ENCODE measurements around the gene ITGB3. TPM values are rescaled to one million over a fixed set of nuclear protein-coding genes. Genes with fewer than 3 reads are reported as not detected.

The ITGB3 gene
- total and polyA plus RNA-seq, 9 donors = 1.7 to 9.4 (median 2.9) TPM

DNA sequence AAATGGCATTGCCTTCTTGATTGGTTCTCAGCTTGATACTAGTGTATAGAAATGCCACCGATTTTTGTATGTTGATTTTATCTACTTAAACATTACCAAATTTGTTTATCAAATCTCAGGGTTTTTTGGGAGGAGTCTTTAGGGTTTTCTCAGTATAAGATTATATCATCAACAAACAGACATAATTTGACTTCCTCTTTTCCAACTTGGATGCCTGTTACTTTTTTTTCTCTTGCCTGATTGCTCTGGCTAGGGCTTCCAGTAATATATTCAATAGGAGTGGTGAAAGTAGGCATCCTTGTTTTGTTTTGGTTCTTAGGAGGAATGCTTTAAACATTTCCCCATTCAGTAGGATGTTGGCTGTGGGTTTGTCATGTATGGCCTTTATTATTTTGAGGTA is 99.2 kb downstream of the ITGB3 start:
- TF ChIP-seq POLR2A (IDR thresholded peaks at IDR 0.05) (no peak), EP300 (IDR thresholded peaks at IDR 0.05) (no peak)
- TF ChIP-seq, protein P1, sequence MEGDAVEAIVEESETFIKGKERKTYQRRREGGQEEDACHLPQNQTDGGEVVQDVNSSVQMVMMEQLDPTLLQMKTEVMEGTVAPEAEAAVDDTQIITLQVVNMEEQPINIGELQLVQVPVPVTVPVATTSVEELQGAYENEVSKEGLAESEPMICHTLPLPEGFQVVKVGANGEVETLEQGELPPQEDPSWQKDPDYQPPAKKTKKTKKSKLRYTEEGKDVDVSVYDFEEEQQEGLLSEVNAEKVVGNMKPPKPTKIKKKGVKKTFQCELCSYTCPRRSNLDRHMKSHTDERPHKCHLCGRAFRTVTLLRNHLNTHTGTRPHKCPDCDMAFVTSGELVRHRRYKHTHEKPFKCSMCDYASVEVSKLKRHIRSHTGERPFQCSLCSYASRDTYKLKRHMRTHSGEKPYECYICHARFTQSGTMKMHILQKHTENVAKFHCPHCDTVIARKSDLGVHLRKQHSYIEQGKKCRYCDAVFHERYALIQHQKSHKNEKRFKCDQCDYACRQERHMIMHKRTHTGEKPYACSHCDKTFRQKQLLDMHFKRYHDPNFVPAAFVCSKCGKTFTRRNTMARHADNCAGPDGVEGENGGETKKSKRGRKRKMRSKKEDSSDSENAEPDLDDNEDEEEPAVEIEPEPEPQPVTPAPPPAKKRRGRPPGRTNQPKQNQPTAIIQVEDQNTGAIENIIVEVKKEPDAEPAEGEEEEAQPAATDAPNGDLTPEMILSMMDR (IDR thresholded peaks at IDR 0.05) = no peak
- H3K27me3 ChIP-seq = no peaks in the 10 kb centered on the region
- H3K27ac ChIP-seq = no peak overlapping the region
- H3K4me1 ChIP-seq (ENCODE audit: insufficient read depth) = no peaks in the 10 kb centered on the region
- no peaks in the 10 kb centered on the region for H3K9me3 ChIP-seq
- no peak overlapping the region for H3K4me3 ChIP-seq
- no peak for DNase-seq
- WGBS, 3 donors = 88 to 94% (median 94%) methylated on average over 1 of the region's 1 CpG
- intact Hi-C loops (cut with DNase I) = no loop called here
- H3K36me3 ChIP-seq = no peaks in the 10 kb centered on the region

DNA sequence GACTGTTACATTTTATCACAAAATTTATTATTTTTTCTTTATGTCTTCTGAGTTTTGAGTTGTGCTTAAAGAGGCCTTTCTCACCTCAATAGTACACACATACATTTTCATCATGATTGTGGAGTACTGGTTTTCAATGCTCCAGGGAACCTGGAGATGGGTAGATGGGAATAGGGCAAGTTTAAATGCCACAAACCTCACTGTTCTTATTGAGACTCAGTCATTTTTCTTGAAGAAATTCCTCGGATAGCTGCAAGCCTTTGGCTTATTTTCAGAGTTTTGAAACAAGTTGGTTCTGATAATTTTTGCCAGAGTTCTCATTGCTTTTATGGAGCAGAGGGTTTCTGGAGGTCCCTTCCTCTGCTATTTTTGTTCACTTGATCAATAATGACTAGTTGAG is 105.0 kb downstream of the ITGB3 start:
- Histone ChIP-seq H3K4me1 (ENCODE audit: insufficient read depth) (no peaks in the 10 kb centered on the region), H3K4me3 (no peak overlapping the region), H3K27ac (no peak overlapping the region), H3K9me3 (no peaks in the 10 kb centered on the region), H3K36me3 (no peaks in the 10 kb centered on the region), H3K27me3 (no peaks in the 10 kb centered on the region)
- intact Hi-C loops (cut with DNase I) = no loop called here
- TF ChIP-seq, protein P1 (IDR thresholded peaks at IDR 0.05) = no peak
- TF ChIP-seq EP300 (IDR thresholded peaks at IDR 0.05) (no peak), POLR2A (IDR thresholded peaks at IDR 0.05) (no peak)
- WGBS, 3 donors = 57 to 66% (median 66%) methylated on average over 1 of the region's 1 CpG
- DNase-seq = no peak

Small RNAs within 50 kb of the gene (small RNA-seq; reads per million reads assigned to genes)
- not detected for gene RNU7-186P

Other genes starting within 250 kb of the ITGB3 start
- 10 to 100 TPM; 29.8 to 76.8 (median 64.6) TPM for gene CDC27, start 64.5 kb upstream of the ITGB3 start, total RNA-seq
- gene CDC27, start 64.5 kb upstream of the ITGB3 start, polyA plus RNA-seq = 10 to 100 TPM; 20.5 to 37.8 TPM
- gene MYL4, start 44.5 kb upstream of the ITGB3 start, total RNA-seq = under 1 TPM in 2 of 7 donors, not detected in 5; 0.33 to 0.79 TPM
- gene MYL4, start 44.5 kb upstream of the ITGB3 start, polyA plus RNA-seq = under 1 TPM; 0.28 to 0.41 TPM
- 10 to 100 TPM in 1 of 7 donors, 1 to 10 TPM in 6; 6.4 to 11.5 (median 9.3) TPM for gene EFCAB13, start 70.1 kb downstream of the ITGB3 start, total RNA-seq
- 1 to 10 TPM; 3.2 to 9.1 TPM for gene EFCAB13, start 70.1 kb downstream of the ITGB3 start, polyA plus RNA-seq

Data from ovary (tissue), 9 donors.